DMS 273 (cell line): ENCODE results near the gene TMEM201.
A peak's percentile ranks its signal among the peaks of the same experiment; 100 is the strongest.
"Not testable (repeated sequence)": the region's sequence is repeated elsewhere in the genome, so short reads cannot be mapped to it uniquely, and the experiment has no call there.

Experiments used
- DNase-seq: peaks from one replicate; lab custom pipeline; 2025; ENCODE audit not compliant: unreplicated experiment; lab: John Stamatoyannopoulos, UW

TMEM201 gene, protein sequence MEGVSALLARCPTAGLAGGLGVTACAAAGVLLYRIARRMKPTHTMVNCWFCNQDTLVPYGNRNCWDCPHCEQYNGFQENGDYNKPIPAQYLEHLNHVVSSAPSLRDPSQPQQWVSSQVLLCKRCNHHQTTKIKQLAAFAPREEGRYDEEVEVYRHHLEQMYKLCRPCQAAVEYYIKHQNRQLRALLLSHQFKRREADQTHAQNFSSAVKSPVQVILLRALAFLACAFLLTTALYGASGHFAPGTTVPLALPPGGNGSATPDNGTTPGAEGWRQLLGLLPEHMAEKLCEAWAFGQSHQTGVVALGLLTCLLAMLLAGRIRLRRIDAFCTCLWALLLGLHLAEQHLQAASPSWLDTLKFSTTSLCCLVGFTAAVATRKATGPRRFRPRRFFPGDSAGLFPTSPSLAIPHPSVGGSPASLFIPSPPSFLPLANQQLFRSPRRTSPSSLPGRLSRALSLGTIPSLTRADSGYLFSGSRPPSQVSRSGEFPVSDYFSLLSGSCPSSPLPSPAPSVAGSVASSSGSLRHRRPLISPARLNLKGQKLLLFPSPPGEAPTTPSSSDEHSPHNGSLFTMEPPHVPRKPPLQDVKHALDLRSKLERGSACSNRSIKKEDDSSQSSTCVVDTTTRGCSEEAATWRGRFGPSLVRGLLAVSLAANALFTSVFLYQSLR

GRCh38 chr1:9588551-9589143, at the start of gene TMEM201:
TMEM201 (plus strand) TSS chr1:9588911; CDS start chr1:9588931, 20 bp downstream.
- peak; percentile 98 for DNase-seq

- peak; percentile 98 for DNase-seq
These were observed 49.4 kb upstream of the TMEM201 start, which contains the start of gene SLC25A33 for GRCh38 chr1:9539165-9539828. SLC25A33 (plus strand) TSS chr1:9539465; CDS start chr1:9539692, 227 bp downstream.

GRCh38 chr1:9539829-9540550, 48.7 kb upstream of the TMEM201 start:
- peak; percentile 77 for DNase-seq

GRCh38 chr1:9542430-9542829, 46.3 kb upstream of the TMEM201 start:
- peak; percentile 77 for DNase-seq

DNA sequence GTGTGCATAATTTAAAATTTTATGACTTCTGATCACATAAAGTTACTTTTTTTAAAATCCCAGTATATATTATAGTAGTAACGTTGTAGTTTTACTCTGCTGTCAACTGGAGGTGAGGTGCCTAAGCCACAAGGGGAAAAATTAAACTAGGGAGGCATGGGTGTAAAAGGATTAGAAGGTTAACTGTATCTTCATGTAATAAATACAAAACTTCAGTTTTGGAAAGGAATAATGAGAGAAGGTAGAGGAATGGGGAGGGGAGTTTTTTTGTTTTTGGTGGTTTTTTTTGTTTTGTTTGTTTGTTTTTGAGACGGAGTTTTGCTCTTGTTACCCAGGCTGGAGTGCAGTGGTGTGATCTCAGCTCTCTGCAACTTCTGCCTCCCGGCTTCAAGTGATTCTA, 43.8 kb upstream of the TMEM201 start:
- DNase-seq = no peak

- no peak for DNase-seq
These were observed 38.7 kb upstream of the TMEM201 start for GRCh38 chr1:9549955-9550546.

GRCh38 chr1:9551984-9552383, 36.7 kb upstream of the TMEM201 start:
- DNase-seq = no peak

- DNase-seq = no peak
These were observed 35.0 kb upstream of the TMEM201 start for GRCh38 chr1:9553736-9554144.

DNA sequence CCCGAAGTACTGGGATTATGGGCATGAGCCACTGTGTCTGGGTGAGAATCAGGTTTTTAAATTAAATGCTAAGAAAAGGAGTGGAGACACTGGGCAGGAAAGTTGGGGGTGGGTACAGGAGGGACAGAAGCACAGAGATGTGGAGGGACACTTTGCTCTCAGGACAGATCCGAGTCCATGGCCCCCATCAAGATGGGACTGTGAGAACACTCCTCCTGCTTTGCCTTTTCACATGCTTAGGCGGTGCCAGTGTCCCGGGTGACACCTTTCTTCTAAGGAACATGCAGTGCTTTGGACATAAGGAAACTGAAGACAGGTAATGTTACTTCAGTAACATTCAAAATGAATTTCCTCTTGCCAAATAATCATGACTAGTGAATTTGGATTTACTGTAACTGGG, 32.8 kb upstream of the TMEM201 start:
- no peak for DNase-seq

GRCh38 chr1:9557624-9558023, 31.1 kb upstream of the TMEM201 start:
- DNase-seq = no peak

GRCh38 chr1:9558271-9558945, 30.3 kb upstream of the TMEM201 start:
- peak; percentile 68 for DNase-seq

DNA sequence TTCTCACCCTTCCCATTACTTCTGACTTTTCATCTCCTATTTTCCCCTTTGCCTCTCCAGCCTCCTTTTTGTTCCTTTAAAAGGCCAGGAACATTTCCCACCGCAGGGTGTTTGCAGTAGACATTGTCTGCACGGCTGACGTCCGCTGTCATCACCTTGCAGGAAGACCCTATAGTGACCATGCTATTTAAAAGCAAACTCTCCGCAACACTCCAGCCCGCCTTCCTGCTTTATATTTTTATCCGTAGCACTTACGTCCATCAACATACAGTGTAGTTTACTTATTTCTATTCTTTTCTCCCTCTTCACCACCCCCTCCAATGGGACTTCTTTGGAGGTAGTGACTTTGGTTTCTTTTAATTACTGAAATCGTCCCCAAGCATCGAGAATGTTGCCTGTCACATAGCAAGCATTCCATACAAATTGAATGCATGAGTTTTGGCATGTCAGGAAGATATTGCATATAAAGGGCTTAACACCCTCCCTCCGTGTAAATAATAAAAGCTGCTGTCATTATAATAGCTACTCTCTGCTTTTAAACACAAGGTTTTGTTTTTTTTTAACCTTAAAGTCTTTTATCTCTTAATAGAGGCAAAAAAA, 29.7 kb upstream of the TMEM201 start:
- no peak for DNase-seq

- no peak for DNase-seq
These were observed 29.0 kb upstream of the TMEM201 start for GRCh38 chr1:9559673-9560072.

DNA sequence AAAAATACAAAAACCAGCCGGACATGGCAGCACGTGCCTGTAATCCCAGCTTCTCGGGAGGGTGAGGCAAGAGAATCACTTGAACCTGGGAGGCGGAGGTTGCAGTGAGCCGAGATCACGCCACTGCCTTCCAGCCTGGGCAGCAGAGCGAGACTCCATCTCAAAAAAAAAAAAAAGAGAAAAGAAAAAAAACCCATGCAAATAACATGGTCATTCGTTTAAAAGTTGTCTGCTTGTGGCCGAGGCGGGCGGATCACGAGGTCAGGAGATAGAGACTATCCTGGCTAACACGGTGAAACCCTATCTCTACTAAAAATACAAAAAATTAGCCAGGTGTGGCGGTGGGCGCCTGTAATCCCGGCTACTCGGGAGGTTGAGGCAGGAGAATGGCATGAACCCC, 28.6 kb upstream of the TMEM201 start:
- DNase-seq = not testable (repeated sequence)

DNA sequence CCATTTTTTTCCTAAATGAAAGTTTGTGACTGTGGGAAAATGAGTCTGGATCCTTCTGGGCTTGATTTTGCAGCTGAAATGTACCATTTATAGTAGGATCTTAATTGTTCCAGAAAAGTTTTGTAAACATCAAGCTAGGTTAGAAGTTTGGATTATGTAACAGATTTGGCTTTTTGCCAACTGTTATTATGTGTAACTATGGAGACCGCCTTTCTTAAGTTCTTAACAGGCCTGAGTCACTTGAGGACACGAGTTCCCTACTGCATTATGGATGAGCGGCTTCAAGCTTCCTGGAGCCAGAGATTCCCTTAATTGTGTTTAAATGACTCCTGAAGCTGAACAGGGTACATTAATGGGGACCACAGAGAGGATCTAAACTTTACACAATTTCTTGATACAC, 27.3 kb upstream of the TMEM201 start:
- DNase-seq = peak; percentile 96

GRCh38 chr1:9569267-9569666, 19.4 kb upstream of the TMEM201 start:
- no peak for DNase-seq

- DNase-seq = not testable (repeated sequence)
These were observed 17.7 kb upstream of the TMEM201 start for GRCh38 chr1:9570886-9571529.

GRCh38 chr1:9573723-9574122, 15.0 kb upstream of the TMEM201 start:
- DNase-seq = peak; percentile 43

GRCh38 chr1:9575486-9575885, 13.2 kb upstream of the TMEM201 start:
- no peak for DNase-seq
